Ureter (tissue), 1 donor: ENCODE measurements around the gene MAPK11. TPM values are rescaled to one million over a fixed set of nuclear protein-coding genes. Genes with fewer than 3 reads are reported as not detected.
A peak's percentile ranks its signal among the peaks of the same experiment; 100 is the strongest.

Experiments used
- DNase-seq: peaks from one replicate; pipeline ENCODE4 v3.0.0-alpha.2; 2020; ENCODE audit warnings: low spot score
- total RNA-seq: library from RNA; stranded (reverse); gene quantifications from one replicate; pipeline ENCODE4 v1.2.4, GENCODE V29; 2023
- donor health status: DM: yes; HTN: yes; CAD: no.

The MAPK11 gene
- total RNA-seq, 1 donor from 2014 or later = 15.4 TPM

DNA sequence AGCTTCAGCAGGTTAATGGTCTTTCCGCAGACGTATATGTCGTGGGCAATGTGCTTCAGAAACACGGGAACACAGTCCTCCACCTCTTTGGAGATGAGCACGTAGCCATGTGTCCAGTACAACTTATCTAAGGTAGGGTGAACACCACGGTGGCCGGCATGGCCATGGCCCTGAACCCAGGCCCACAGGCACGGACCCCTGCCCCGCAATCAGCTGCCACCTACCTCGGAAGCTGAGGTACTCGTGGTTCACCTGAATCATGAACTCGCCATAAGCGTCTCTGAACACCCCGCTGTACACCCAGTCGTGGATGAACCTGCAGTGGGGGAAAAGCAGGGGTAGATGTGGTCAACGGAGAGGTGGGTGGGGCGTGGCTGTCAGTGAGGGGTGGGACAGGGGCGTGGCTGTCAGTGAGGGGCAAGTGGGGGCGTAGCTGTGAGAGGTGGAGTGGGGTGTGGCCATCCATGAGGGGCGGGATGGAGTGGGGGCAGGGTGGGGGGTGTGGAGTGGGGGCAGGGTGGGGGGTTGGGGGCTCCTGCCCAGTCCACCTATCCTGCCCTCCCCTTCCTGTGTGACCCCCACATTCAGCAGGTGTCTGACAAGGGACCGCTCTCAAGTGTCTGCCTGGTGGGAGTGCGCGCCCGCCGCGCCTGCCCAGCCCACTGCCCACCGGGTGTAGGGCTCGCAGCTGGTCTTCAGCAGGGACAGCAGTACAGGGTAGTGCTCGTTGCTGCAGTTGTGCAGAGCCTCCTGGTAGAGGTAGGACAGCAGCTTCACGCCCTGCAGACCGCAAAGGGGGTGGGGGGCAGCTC lies 43.9 kb downstream of the MAPK11 start:
- DNase-seq = no peak

DNA sequence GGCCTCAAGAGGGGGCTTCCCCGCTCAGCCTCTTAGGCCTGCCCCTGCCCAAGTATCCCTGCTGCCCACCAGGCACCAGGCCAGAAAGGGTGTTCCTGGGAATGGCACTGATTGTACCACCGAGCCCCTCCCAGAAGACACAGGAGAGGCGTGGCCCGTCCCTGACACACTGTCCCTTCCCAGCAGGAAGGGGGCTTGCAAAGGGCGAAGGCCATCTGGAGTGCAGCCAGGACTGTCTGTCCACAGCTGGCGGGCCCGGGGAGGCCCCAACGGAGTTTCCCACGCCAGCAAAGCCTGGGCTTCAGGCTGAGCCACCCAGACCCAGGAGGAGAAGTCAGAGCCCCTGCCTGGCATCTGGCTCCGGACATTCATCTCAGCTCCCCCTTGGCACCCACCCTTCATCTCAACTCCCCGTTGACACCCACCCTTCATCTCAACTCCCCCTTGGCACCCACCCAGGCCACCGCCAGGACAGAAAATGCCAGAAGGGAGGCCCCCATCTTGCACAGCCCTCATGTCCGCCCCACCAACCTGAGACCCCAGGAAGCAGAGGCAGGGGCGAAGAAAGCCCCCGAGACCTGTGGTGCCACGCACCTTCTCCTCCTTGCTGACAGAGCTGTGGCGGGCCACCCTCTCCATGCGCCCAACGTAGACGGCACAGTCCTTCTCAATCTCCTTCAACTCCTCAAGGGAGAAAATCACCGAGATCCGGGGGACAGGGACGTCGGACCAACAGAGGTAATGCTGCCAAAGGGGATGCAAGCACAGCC lies 44.8 kb downstream of the MAPK11 start:
- DNase-seq = no peak

DNA sequence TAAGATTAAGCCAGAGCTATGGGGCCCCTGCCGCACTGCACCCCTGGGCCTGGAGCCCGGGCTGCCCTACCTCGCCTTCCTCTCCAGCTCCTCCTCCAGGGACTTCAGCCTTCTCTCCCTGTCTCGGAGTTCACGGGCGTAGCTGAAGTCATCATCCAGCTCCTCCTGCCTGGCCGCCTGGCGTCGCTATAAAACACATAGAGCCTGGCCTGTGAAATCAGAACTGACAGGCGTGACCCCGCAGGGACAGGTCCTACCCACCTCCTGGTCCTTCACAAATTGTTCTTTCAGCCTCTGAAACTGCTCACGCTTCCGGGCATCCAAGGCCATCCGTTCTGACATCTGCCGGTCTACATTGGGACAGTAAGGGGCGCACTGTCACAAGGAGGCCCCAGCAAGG lies 46.1 kb downstream of the MAPK11 start:
- DNase-seq = no peak

DNA sequence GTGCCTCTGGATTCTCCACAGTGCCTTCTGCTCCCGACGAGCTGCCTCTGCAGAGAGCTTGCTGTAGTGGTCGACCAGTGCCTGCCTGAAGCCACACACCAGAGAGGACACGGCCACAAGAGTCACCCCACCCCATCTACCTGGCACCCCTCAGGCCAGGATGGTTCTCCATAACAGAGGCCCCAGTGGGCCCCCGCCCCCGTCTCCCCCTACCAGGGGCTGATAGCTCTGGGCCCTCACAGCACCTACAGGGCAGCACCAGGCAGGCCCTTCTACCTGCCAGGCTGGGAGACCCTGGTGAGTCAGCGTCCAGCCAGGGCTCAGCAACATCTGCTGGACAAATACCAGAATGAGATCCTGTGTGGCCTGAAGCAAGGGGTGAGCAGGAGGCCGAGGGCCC lies 47.7 kb downstream of the MAPK11 start:
- DNase-seq = no peak

DNA sequence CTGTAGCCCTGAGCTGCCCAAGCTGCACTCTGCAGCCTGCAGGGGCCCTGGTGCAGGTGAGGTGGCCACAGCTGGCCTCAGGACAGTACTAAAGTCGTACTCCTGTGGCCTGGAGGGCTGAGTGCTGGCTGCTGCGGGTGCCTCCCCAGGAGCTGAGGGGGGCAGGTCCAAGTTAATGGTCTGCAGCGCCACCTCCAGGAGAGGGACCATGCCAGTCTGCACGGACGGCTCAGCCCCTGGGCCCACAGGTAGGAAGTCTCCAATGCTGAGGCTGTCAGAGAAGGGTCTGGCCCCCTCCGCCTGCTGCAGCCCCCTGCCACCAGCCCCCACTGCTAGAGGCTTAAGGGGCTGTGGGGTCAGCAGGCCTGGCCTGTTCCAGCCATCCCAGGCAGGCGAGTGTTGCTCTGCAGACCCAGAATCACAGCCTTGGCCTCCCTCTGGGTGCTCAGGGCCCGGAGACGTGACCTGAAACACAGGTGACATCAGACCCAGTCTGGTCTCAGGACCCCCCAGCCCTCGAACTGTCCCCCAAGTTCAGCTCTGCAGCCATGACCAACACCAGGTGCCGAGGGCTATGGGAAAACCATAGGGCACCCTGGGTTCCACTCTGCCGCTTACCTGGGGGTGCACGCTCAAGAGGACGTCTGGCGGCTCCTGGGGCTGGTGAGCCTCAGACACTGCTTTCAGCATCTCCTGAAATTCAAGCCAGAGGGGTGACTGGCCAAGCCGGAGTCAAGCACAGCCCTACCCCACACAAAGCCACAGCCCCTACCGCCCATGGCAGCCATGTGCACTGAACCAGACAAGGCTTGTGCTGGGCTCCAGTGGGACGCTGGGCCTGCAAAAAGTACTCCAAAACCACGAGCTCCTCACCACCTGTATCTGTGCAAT lies 48.5 kb downstream of the MAPK11 start:
- no peak for DNase-seq

DNA sequence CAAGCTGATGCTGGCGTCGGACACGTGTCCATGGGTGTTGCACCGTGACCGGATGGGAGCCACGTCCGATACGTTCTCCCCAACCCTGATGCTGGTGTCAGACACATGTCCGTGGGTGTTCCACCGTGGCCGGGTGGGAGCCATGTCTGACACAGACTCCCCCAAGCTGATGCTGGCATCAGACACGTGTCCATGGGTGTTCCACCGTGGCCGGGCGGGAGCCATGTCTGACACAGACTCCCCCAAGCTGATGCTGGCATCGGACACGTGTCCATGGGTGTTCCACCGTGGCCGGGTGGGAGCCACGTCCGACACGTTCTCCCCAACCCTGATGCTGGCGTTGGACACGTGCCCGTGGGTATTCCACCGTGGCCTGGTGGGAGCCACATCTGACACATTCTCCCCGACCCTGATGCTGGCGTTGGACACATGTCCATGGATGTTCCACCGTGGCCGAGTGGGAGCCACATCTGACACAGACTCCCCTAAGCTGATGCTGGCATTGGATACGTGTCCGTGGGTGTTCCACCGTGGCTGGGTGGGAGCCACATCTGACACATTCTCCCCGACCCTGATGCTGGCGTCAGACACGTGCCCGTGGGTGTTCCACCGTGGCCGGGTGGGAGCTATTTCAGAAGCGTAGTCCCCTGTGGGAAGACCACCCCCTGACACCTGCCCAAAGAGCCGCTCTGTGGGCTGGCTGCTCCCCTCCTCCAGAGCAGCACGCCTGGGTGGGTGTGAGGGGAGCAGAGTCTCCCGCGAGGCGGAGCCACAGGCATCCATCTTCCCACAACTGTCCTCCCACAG lies 49.4 kb downstream of the MAPK11 start:
- no peak for DNase-seq

DNA sequence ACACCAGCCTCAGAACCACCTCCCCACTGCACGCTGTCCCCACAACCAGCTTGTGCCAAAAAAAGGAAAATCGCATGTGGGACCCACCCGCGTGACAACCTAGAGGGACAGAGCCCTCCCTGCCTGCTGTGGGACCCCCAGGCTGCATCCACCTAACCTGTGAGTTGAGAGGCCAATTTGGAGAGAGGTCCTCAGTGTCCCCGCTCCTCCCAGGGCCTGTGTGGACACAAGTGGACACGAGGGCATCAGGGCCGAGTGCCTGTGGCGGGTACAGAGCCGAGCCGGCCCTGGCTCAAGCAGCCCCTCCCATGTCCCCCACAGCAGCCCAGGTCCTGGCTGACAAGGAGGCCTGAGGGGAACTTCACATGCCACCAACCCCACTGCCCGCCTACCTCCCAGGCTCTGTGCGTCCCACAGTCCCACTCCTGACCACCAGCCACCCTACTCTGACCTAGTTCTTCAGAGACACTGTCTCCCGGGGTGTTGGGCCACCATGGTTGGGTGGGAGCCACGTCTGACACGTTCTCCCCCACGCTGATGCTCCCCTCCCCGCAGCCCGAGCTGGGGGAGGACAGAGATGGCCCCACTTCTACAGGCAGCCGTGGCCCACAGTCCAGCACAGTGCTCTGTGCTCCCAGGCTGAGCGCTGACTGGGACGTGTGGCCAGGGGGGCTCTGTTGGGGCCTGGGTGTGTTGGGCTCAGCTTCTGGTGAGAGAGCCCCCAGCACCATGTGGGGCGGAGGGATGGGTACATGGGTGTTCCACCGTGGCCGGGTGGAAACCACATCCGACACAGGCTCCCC lies 50.2 kb downstream of the MAPK11 start:
- no peak for DNase-seq

DNA sequence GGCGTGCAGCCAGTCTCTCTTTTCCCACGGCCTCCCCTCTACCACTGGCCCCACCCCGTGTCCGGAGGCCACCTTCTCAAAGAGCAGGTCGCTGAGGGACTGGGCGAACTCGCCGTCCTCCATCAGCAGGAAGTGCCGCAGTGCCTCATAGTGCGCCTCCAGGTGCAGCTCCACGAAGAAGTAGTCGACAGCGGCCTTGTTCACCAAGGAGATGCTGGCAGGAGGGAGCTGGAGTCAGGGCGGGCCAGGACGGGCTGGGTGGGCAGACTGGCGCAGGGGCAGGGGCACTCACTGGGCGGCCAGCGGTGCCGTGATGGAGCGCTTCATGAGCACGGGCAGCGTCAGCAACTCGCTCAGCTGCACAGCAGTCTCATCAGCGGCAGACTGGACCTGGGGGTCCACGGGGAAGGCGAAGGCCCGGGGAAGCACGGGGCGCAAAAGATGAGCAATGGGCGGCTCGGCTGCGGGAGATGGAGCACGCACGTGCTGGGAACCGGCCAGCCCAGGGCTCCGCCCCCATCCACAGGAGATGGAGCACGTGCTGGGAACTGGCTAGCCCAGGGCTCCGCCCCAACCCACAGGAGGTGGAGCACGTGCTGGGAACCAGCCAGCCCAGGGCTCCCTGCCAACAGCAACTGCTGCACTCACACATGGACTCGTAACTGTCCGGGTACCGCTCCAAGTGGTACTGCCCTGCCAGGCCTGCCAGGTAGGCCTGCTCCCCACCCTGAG lies 51.0 kb downstream of the MAPK11 start:
- peak; percentile 87 for DNase-seq

DNA sequence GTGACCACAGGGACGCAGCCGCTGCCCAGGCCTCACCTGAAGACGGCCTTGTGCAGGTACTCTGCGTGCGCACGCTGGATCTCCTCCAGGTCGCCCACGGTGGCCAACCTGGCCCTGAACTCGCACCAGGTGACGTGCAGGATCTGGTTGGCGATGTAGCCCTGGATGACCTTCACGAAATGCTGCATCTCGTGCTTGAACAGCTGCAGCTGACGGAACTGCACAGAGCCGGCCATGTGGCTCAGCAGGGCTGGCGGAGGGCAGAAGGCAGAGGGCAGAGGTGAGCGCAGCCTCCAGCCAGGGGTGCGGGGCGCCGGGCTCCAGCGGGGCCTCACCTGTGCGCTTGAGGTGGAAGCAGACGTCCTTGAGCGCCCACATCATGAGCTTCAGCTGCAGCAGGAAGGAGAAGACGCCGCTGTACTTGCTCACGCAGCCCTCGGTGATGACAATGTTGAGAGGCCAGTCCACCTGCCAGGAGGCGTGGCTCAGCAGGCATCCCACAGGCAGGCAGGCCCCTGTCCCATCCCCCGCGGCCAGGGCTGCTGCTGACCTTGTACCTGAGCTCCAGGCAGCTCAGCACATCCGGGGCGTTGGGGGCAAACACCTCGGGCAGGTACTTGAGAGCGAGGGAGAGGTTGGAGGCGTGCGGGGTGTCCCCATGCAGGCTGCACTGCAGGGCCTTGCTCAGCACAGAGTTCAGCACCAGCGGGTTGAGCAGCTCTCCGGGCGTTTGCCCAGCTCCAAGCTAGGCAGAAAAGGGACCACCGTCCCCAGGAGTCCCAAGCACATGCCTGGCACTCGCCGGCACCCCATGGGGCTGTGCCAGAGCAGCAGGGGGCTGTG lies 51.8 kb downstream of the MAPK11 start:
- no peak for DNase-seq

DNA sequence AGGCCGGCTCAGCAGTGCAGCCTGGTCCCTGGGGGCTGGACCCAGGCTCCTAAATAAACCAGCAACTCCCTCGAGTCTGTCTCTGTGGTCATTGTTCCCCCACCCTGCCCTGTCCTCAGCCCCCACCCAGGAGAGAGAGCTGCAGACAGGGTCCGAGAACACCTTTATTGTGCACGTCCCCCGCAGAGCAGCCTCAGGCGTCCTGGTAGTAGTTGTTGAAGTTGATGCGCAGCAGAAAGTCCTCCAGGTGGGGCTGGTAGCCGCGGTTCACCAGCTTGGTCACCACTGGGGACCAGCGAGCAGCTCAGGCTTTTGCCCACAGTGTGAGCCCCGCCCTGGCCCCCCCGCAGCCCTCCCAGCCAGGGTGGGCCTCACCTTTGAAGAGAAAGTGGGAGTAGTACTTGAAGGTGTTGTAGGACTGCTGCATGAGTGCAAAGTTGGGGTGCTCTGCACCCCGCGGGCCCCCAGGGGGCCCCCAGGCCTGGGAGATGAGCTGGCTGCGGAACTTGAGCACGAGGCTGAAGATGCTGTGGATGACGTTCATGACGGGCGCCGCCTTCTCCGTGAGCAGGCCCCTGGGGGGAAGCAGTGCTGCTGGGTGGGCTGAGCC lies 52.5 kb downstream of the MAPK11 start:
- no peak for DNase-seq

DNA sequence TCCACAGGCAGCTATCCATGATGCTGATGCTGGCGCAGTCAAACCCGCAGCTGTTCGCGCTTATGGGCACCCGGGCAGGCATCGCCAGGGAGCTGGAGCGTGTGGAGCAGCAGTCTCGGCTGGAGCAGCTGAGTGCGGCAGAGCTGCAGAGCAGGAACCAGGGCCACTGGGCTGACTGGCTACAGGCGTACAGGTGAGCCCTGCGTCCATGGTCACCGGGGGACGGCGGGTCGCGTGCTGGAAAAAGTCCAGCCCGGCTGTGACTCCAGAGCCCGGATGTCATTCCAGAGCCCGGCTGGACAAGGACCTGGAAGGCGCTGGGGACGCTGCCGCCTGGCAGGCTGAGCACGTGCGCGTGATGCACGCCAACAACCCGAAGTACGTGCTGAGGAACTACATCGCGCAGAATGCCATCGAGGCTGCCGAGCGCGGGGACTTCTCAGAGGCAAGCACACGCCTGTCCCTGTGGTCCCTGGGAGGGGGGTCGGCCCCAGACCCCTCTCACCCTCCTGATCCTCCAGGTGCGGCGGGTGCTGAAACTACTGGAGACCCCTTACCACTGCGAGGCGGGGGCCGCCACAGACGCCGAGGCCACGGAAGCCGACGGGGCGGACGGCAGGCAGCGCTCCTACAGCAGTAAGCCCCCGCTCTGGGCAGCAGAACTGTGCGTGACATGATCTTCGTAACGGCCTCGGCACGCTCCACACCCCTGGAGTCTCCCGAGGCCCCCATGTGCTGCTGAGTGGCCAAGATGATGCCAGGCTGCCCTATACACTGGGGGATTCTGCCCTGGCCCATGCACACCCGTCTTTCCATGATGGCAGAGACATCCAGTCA lies 53.3 kb downstream of the MAPK11 start:
- no peak for DNase-seq

DNA sequence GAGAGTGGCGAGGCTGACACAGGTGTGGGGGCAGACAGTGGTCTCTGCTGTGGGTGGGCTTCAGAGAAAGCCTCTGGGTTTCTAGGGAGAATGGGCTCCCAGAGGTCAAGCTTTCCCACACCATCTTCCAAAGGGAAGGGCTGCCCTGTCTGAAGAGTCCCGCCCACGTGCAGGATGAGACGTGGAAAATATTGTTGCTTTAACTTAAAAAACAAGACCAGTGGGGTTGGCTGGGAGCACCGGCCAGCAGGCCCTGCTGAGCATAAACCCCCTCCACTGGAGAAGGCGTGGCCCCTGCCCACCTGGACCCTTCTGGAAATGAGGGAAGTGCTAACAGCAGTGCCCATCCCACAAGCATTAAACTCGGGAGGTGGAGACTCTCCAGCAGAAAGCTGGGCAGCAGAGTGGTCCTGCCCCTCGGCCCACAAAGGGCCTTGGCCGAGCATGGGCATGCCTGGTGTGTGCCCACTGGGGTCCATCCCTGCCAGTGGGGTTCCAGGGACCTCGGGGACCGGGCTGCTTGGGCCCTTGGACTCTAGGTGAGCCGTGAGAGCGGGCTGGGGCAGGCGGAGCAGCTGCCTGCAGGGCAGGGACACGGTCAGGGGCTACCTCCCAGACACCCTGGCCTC lies 54.0 kb downstream of the MAPK11 start:
- no peak for DNase-seq

DNA sequence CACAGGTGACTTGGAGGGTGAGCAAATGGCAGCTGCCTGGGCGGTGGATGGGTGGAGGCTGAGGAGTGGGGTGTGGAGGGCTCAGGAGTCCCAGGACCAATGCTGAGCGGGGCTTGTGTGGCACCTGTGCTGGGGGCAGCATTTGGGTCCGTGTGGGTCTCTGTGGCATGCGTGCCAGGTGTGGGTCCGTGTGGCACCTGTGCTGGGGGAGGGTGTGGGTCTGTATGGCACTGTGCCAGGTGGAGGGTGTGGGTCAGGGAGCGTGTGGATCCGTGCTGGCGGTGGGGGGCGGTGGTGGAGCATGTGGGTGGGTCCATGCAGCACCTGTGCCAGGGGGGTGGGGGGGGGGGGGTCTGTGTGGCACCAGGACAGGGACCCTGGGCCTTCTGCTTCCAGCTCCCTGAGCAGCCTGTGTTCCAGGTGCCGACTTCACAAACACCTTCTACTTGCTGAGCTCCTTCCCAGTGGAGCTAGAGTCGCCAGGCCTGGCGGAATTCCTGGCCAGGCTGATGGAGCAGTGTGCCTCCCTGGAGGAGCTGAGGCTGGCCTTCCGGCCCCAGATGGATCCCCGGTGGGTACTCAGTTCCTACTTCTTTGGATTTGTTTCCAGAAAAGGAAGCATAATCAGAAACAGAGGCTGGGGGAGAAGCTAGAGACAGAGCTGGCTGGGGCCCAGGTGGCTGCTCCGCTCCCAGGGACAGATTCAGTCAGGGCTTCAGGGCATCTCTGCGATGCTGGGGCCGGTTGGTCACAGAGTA lies 54.7 kb downstream of the MAPK11 start:
- DNase-seq = no peak
